IPS-NIHi7 (cell line): Measurements from ENCODE around the gene CASP3.
"Not testable (repeated sequence)": the region's sequence is repeated elsewhere in the genome, so short reads cannot be mapped to it uniquely, and the experiment has no call there.

ENCODE experiments used
- DNase-seq: peaks from one replicate; pipeline ENCODE4 v3.0.0; 2012; ENCODE audit warnings: mixed read lengths; ENCODE audit errors: extremely low spot score

Gene CASP3

GRCh38 chr4:184664445-184665210 lies 15.4 kb upstream of the CASP3 start:
- DNase-seq = peak; percentile 74

- no peak for DNase-seq
These were observed 13.0 kb upstream of the CASP3 start for GRCh38 chr4:184662236-184662635.

GRCh38 chr4:184660978-184661377 lies 11.7 kb upstream of the CASP3 start:
- no peak for DNase-seq

- DNase-seq = not testable (repeated sequence)
These were observed 8.6 kb upstream of the CASP3 start for GRCh38 chr4:184657820-184658219.

GRCh38 chr4:184657144-184657543 lies 7.9 kb upstream of the CASP3 start:
- DNase-seq = no peak

GRCh38 chr4:184655889-184656869 lies 6.9 kb upstream of the CASP3 start:
- no peak for DNase-seq

GRCh38 chr4:184653650-184654049 lies 4.4 kb upstream of the CASP3 start:
- DNase-seq = no peak

GRCh38 chr4:184652681-184653080 lies 3.4 kb upstream of the CASP3 start:
- DNase-seq = not testable (repeated sequence)

GRCh38 chr4:184651899-184652298 lies 2.7 kb upstream of the CASP3 start:
- no peak for DNase-seq

- DNase-seq = no peak
These were observed 966 bp upstream of the CASP3 start for GRCh38 chr4:184649971-184650855.

- no peak for DNase-seq
These were observed 778 bp downstream of the CASP3 start for GRCh38 chr4:184648313-184649025.

- no peak for DNase-seq
These were observed 1.3 kb downstream of the CASP3 start for GRCh38 chr4:184648054-184648312.

GRCh38 chr4:184647266-184648053 lies 1.8 kb downstream of the CASP3 start:
- no peak for DNase-seq

- no peak for DNase-seq
These were observed 3.2 kb downstream of the CASP3 start for GRCh38 chr4:184645904-184646610.

GRCh38 chr4:184644553-184645307 lies 4.5 kb downstream of the CASP3 start:
- no peak for DNase-seq

- DNase-seq = no peak
These were observed 5.5 kb downstream of the CASP3 start for GRCh38 chr4:184643731-184644130.

- no peak for DNase-seq
These were observed 7.8 kb downstream of the CASP3 start for GRCh38 chr4:184641451-184641850.

- DNase-seq = no peak
These were observed 8.2 kb downstream of the CASP3 start for GRCh38 chr4:184641022-184641421.

GRCh38 chr4:184636897-184637296 lies 12.3 kb downstream of the CASP3 start:
- no peak for DNase-seq
